GM19438 (cell line): ENCODE data around the gene S100Z.
"Not testable (repeated sequence)": the region's sequence is repeated elsewhere in the genome, so short reads cannot be mapped to it uniquely, and the experiment has no call there.

ENCODE experiments used
- ATAC-seq: cut with Tn5 transposase; IDR thresholded peaks from one replicate; pipeline ENCODE4 v1.9.1; 2021; ENCODE audit warnings: low read depth; ENCODE audit not compliant: unreplicated experiment

The S100Z gene

DNA sequence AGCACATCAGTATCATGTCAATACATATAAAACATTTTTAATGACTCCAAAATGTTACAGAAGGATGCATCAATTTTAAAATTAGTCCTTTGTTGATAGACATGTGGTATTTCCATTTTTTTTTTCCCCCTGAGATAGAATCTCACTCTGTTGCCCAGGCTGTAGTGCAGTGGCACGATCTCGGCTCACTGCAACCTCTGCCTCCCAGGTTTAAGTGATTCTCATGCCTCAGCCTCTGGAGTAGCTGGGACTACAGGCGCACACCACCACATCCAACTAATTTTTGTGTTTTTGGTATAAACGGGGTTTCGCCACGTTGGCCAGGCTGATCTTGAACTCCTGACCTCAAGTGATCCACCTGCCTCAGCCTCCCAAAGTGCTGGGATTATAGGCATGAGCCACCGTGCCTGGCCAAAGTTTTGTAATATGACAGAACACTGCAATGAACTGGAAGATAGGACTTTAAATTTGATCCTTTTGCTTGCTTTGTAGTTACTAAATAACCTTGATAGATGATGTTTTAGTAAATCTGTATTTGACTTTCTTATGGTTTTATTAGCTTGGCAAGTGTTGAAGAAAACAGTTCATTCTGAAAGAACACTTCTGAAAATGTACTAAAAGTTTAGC lies 27.6 kb upstream of the S100Z start:
- not testable (repeated sequence) for ATAC-seq

DNA sequence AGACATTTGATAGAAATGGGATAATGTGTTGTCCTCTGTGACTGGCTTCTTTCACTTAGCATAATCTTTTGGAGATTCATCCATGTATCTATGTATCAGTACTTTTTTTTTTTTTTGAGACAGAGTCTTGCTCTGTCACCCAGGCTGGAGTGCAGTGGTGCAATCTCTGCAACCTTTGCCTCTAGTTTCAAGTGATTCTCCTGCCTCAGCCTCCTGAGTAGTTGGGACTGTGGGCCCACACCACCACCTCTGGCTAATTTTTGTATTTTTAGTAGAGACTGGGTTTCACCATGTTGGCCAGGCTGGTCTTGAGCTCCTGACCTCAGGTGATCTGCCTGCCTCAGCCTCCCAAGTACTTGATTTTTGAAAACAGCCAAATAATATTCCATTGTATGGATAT lies 23.4 kb upstream of the S100Z start:
- ATAC-seq: not testable (repeated sequence)

DNA sequence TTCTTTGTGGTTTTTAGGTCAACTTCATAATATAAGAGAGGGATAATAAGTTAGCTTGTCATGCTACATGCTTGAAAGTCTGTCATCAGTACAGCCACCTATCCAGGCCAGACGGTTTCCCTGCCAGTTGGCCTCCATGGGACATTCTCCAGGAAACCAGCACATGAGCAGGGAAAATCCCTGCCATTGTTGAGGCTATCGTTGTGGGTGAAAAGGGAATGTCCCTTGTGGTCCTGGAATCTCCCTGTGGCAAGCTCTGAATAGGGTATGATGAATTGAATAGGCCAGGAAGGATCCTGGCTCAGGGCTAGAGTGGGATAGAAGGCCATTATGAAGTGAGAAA lies 18.7 kb upstream of the S100Z start:
- ATAC-seq: no peak

DNA sequence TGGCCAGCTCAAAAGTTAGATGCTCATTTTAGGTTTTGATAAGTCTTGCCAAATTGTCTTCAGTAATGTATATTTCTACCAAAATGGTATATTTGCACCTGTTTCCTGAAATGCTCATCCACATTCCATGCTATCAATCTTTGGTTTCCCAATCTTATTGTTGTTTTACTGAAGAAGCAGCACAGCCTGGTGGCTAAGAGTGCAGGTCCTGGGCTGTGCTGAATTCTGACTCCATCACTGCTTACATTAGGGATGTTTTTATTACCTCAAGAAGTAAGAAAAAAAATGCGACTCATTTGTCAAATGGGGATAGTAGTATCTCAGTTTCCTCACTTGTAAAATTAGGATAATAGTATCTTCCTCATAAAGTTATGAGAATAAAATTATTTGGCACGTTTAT lies 13.6 kb upstream of the S100Z start:
- ATAC-seq: no peak

DNA sequence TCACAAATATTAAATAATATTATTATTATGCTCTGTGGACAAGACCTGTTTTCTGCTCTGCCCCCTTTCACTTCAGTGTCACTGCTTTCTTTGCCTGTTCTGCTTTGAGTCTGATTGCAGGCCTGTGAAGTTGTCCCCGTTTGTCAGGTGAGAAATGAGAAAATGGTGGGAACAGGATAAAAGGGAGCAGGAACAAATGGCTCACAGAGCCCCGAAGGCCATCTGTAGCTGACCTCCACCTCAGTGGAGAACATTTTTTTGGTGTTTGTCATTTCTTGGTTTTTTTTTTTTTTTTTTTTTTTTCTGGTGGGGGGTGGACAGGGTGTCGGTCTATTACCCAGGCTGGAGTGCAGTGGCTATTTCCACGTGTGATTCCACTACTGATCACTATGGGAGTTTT lies 13.2 kb upstream of the S100Z start:
- ATAC-seq: no peak

DNA sequence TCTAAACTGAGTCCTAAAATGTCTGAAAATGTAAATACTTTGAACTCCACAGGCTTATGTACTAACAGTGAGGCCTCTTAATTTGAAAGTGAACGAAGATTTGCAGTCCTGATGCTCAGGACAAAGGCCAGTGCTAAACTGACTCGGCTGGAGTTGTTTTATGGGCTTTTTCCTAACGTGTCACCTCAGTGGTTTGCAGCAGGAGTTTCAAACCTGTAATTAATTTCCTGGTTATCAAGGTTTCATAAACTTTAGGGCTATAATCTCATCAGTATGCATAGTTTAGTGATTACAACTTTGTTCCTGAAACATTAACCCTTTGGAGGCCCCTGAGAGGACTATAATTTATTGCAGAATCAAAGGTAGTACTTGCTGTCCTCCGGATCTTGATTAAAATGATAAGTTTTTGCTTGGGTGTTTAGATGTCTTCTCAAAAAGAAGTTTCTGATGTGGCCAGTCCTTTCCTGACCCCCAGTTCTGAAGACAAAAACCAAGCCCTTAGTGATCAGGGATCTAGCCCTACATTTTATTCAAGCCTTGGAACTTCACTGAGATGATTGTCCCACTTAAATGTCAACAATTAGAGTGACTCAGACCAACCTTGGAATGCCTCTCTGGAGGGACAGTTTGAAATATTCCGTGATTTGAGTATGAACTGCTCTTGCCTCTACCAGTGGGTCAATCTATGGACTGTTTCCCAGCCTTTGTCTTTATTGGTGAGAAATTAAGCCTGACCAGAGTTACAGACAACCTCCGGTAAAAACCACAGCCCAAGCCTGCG lies 11.1 kb upstream of the S100Z start:
- no peak for ATAC-seq

GRCh38 chr5:76841361-76841760 lies 8.5 kb upstream of the S100Z start:
- ATAC-seq: no peak

GRCh38 chr5:76845890-76846289 lies 3.9 kb upstream of the S100Z start:
- ATAC-seq: no peak

DNA sequence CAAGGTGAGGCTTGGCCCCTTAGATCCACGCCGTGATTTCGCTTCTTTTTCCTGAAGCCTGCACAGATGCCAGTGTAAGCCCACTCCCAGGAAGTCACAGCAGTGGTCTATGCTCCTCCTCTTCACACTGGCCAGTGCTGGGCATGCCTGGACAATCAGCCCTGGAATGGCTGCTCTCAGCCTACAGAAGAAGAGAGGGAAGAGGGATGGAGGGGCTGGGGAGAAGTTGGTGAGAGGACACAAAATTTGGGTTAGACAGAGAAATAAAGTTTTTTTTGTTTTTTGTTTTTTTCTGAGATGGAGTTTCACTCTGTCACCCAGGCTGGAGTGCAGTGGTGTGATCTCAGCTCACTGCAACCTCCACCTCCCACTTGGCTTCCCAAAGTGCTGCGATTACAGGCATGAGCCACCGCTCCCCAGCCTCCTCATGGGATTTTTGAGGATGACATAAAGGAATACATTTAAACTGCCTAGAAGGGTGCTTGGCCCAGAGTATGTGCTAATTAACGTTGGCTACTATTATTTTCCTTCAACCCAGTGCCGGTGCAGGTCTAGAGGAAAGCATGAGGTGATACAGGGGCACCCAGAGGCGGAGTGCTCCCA lies 830 bp downstream of the S100Z start:
- no peak for ATAC-seq

DNA sequence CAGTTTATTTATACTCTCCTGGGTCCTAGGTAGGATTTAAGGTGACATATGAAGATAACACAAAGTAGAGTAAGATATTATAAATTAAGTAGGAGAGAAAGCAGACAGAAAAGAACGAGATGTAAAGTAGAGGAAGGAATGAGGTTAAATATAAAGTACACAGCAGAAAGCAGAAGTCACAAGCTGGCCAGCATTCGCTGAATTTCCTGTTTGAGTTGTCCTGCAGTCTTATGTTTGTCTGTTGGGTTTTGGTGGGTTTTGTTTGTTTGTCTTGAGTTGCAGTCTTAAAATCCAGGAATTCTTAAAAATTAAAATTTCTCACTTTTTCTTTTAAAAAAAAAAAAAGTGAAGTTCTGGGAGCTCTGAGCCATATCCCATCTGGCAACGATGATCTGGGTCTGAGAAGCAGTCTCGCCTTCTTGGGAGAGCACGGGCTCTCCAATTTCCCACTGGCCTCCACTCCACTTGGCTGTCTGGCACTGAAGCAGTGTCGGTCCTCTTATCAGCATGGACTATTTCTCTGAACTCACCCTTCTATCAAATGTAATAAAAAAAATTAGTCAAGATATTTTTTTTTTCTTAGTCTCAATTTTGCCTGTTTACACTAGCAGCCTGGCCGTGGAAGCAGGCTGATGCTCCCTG lies 2.0 kb downstream of the S100Z start:
- ATAC-seq: no peak

DNA sequence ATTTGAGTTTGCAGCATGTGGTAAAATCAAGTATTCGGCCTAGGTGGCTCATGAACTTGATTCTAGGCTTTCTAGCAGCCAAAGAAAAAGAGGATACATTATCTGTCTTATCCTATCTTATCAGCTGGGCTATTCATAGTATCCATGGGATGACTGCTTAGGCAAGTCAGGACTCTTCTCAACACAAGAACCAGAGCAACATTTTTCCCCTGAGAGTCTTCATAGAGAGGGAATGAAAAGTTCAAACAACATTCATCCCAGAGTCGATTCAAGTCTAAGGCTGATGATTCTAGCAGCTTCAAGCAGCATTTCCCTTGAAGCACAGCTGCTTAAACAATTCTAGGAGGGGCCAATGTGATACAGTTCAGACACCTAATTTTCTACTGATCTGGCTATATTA lies 3.0 kb downstream of the S100Z start:
- no peak for ATAC-seq

GRCh38 chr5:76853741-76854140 lies 3.9 kb downstream of the S100Z start:
- not testable (repeated sequence) for ATAC-seq

DNA sequence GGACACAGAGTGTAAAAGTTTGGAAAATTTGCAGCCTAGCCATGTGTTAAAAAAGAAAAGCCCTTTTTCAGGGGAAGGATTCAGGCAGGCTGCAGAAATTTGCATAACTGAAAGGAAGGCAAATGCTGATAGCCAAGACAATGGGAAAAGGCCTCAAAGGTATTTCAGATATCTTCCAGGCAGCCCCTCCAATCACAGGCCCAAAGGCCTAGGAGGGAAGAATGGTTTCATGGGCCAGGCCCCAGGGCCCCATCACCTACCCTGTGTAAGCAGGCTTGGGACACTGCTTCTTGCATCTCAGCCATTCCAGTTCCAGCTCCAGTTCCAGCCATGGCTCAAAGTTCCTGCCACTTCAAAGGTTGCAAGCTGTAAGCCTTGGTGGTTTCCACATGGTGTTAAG lies 4.8 kb downstream of the S100Z start:
- no peak for ATAC-seq

- not testable (repeated sequence) for ATAC-seq
These were observed 5.7 kb downstream of the S100Z start for GRCh38 chr5:76855501-76855900.

GRCh38 chr5:76855961-76856360 lies 6.1 kb downstream of the S100Z start:
- ATAC-seq: peak; percentile 68

DNA sequence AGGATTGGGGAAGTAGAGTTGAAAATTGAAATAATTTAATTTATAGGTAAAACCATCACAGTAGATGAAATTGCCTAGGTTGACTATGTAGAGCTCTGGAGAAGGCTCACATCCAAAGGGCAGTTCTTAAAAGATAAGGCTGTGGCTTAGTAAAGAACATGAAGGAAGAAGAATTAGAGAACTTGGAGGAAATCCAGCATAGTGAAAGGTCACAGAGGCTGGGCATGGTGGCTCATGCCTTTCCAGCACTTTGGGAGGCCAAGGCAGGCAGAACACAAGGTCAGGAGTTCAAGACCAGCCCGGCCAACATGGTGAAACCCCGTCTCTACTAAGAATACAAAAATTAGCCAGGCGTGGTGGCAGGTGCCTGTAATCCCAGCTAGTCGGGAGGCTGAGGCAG lies 7.0 kb downstream of the S100Z start:
- ATAC-seq: not testable (repeated sequence)

DNA sequence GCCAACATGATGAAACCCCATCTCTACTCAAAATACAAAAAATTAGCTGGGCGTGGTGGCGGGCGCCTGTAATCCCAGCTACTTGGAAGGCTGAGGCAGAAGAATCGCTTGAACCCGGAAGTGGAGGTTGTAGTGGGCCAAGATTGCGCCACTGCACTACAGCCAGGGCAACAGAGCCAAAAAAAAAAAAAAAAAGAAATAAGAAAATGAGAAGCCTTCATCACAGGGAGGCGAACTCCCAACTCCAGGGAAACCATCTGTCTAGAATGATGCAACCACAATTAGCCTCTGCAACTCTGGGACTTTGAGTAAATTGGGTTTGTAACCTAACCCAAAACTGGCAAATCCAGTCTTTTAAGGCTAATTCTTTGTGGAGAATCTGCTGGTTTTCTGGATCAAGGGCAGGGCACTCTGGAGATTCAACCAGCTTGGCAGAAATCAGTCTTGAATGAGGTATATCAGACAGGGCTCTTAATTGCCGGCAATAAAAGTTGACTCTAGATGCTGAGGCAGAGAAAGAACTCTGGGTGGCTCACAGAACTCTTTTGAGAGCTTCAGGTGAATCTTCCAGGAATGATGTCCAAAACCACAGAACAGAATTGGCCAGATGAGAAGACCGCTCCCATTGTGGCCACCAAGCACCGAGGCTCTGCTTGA lies 9.9 kb downstream of the S100Z start:
- no peak for ATAC-seq

GRCh38 chr5:76861612-76862011 lies 11.8 kb downstream of the S100Z start:
- no peak for ATAC-seq

DNA sequence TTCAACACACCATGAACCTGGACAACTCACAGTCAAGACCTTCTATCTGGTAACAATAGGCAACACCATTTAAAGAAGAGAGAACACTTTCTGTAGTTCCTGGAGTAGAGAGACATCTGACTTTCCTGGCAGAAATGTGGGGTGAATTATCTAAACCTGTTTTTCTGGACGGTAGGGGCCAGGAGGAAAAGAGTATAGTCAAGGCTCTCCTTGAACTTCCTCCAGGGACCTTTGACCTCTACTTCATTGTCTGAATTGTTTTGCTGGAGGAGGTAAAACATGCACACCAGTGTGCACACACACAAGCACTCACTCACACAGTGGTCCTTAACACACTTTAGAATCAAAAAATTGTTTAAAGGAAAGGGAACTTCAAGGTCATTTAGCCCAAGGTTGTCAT lies 13.2 kb downstream of the S100Z start:
- no peak for ATAC-seq

- ATAC-seq: no peak
These were observed 16.7 kb downstream of the S100Z start for GRCh38 chr5:76866503-76866902.

DNA sequence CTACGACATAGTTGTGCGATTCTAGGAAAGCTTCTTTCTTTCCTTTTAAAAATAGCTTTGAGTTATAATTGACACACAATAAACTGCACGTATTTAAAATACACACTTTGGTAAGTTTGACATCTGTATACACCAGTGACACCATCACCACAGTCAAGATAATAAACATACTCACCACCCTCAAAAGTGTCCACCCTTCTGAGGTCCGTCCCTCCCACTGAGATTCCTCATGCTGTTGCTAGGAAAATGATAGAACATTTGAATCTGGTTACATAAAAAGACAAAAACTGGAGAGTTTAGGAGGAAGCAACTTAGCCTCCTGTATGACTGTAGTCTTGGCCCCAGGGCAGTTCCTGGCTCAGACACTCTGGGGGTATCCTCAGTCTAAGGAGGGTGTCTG lies 17.2 kb downstream of the S100Z start:
- no peak for ATAC-seq
